ENCODE measurements around the gene ULBP1.
A peak's percentile ranks its signal among the peaks of the same experiment; 100 is the strongest.
"Not testable (repeated sequence)": the region's sequence is repeated elsewhere in the genome, so short reads cannot be mapped to it uniquely, and the experiment has no call there.

ULBP1 gene

GRCh38 chr6:149975400-149975799 lies 11.7 kb downstream of the ULBP1 start:
- DNase-seq (ENCODE audit: low spot score) = no peak

GRCh38 chr6:149977221-149977620 lies 13.5 kb downstream of the ULBP1 start:
- no peak for DNase-seq (ENCODE audit: low spot score)

- peak; percentile 22 for DNase-seq (ENCODE audit: low spot score)
Measured at GRCh38 chr6:149978610-149979009, 14.9 kb downstream of the ULBP1 start.

DNA sequence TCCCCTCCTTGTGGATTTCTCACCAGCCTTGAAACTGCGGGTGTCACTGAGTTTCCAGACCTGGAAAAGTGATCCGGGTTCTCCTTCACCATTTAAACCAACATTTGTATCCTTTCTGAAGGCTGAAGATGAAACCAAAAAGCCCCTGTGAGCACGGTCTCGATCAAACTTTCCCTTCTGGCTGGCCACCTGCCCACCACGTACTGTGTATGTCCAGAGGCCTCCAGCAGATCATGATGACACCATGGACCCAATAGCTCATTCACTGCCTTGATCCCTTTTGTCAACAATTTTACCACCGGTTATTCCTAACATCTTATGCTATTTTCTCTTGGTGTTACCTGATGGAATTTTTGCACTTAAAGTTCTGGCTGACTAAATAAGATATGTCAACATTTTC lies 15.6 kb downstream of the ULBP1 start:
- DNase-seq (ENCODE audit: low spot score) = no peak

DNA sequence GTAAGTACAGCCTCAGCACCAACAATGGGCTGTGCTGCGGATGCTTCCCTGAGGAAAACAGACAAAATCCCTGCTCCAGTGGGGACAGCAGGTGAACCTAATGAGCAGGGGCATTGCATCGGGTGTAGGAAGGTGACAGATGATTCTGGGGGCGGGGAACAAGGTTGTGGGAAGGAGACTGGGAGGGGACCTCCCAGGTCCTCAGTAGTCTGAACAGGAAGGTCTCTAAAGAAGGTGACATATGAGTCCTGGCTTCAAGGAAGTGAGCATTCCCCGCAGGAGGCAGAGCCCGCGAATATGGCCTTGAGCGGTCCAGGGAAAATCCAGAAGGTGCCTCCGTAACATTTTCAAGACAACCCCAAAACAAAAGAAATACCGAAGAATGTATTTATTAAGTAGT lies 19.4 kb downstream of the ULBP1 start:
- DNase-seq (ENCODE audit: low spot score) = no peak

DNA sequence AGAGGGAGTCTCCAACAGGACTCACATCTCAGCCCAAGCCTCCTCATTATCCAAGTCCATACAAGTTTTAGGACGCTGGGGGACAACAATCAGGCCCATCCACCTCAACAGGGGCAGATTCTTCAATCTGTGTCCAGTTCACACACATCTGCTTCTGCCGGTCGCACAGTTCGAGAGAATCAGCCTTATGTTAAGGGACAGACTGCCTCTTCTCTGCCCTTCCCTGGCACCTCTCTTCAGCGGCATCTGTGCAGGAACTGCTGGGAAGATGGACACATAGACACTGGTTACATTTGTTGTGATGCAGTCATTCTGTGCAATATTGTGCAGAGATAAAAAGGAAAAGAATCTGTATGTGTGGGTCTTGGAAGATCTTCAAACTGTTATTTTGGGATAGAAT lies 21.0 kb downstream of the ULBP1 start:
- peak; percentile 53 for DNase-seq (ENCODE audit: low spot score)

DNA sequence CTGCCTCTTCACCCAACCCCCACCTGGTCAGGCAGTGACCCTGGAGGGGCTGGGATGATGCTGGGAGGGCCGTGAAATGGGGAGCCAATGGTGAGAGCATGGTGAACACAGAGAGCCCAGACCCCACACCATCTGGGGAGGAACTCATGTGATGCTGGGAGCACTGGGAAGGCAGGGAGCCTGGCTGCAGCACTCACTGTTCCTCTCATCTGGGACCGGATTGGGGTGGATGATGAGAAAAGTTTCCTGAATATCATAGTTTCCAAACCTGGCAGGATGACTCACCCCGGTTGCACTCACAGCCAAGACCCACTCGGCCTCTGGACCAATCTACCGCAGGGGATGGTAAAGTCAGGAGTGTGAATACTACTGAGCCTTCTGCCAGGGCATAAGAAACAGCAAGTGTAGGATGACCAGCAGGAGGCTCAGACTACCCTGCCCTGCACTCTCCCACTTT lies 21.8 kb downstream of the ULBP1 start:
- peak; percentile 54 for DNase-seq (ENCODE audit: low spot score)

GRCh38 chr6:149987602-149988107 lies 23.9 kb downstream of the ULBP1 start:
- DNase-seq (ENCODE audit: low spot score) = no peak

- DNase-seq (ENCODE audit: low spot score) = peak; percentile 44
Measured at GRCh38 chr6:149988550-149989346, 25.0 kb downstream of the ULBP1 start.

DNA sequence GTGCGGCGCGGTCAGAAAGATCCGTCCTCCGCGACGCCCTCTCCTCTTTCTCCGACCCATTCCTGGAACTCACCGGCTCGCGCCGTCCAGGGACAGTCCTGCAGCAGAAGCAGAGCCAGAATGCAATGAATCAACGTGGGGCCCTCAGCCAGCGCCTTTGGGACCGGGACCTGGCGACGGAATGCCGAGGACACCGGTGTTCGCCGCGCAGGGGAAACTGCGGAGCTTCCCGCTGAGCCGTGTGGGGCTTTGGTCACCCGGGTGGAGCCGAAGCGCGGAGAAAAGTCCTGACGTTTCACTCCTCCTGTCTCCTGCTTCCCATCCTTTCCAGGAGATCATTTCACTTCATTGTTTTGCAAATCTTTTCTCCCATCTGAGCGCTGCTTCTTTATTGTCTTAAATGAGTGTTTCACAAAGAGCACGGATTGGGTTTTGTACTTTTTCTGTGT lies 26.5 kb downstream of the ULBP1 start:
- no peak for DNase-seq (ENCODE audit: low spot score)

DNA sequence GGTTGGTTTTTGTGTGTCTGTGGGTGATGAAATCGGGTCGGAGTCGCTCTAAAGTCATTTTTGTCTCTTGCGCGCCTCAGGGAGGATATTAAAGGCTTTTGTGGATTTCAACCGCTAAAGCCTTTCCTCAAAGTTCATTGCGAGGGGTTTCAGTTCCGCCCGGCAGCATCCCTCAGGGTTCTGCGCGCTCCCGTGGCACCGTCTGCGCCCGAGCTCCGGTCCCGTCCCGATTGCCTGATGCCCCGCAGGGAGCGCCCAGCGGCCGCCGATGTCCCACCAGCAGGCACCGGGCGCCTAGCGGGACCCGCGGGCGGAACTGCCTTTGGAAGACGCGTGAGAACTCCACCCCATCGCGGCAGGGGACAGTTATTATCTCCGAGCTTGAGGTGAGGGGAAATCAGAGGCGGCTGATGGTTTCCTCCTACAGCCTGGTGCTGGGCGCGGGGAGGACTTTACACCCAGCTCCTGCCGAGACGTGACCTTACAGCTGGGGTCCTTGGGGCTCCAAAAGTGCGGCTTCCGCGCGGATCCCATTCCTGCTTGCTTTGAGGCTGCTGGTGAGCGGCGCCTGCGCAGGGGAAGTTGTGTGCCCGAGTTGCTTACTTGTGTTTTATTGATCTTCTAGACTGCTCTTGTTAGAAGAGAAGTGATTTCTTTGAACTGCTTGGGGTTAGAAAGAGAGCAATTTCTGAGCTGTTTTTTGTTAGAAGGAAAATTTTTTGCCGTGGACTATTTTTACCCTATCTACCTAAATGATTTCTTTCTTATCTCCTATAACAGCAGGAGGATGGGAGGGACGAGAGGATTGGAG lies 27.1 kb downstream of the ULBP1 start:
- DNase-seq (ENCODE audit: low spot score) = no peak

GRCh38 chr6:149991472-149991795 lies 27.7 kb downstream of the ULBP1 start:
- DNase-seq (ENCODE audit: low spot score) = not testable (repeated sequence)

DNA sequence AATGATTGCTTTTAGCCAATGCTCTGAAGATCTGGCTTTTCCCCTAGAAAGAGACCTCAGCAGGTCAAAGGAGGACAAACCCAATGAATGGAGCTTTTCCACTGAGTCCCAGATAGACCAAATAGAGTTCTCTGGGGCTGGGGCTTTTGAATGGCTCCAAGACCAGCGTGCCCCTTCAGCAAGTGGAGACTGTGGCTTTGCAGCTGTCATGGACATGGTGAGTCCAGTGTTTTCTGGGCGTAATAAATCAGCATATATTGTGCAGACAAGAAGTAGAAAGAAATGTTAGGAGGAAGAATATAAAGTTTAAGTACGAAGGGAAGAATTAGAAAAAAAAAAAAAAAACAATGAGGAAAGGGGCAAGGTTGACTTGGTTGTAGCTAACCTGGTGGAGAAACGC lies 28.1 kb downstream of the ULBP1 start:
- no peak for DNase-seq (ENCODE audit: low spot score)

- DNase-seq (ENCODE audit: low spot score) = no peak
Measured at GRCh38 chr6:149995235-149995750, 31.6 kb downstream of the ULBP1 start.

- no peak for DNase-seq (ENCODE audit: low spot score)
Measured at GRCh38 chr6:149995971-149996370, 32.2 kb downstream of the ULBP1 start.

DNA sequence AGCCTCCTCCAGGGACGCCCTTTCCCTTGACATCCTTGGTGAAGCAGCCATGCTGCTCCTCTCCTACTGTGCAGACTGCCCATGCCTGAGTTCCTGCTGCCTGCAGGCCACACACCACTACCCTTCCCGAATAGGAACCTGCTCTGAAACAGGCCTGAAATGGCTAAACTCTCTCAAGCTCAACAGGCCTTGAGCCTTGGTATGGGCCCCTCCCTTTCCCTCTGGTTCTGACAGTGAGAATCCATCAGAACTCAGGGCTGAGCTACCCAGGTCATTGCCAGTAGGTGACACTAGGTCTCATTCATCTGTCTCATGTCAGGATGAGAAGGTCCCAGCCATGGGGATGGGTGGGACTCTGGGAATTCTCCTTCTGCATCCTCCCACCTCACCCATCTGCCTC lies 35.9 kb downstream of the ULBP1 start:
- DNase-seq (ENCODE audit: low spot score) = no peak

GRCh38 chr6:150001295-150002008 lies 37.7 kb downstream of the ULBP1 start:
- DNase-seq (ENCODE audit: low spot score) = no peak

DNA sequence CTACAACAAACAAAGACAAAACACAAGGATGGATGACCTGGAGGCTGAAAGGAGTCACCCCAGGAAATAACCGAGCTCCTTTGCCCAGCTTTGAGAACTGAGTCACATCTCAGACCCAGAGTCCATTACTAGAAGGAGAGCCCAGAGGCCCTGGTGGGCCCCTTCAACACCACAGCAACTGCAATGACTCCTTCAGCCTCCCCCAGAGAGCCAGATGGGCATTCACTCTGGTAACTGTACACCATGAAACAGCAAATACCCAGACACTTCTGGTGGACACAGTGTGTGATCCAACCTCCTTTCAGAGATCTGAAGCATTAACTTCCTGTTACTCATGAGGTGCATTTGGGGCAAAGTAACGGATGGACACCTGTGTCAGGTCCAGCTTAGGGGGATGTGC lies 39.0 kb downstream of the ULBP1 start:
- DNase-seq (ENCODE audit: low spot score) = no peak

GRCh38 chr6:150003599-150003998 lies 39.9 kb downstream of the ULBP1 start:
- not testable (repeated sequence) for DNase-seq (ENCODE audit: low spot score)

DNA sequence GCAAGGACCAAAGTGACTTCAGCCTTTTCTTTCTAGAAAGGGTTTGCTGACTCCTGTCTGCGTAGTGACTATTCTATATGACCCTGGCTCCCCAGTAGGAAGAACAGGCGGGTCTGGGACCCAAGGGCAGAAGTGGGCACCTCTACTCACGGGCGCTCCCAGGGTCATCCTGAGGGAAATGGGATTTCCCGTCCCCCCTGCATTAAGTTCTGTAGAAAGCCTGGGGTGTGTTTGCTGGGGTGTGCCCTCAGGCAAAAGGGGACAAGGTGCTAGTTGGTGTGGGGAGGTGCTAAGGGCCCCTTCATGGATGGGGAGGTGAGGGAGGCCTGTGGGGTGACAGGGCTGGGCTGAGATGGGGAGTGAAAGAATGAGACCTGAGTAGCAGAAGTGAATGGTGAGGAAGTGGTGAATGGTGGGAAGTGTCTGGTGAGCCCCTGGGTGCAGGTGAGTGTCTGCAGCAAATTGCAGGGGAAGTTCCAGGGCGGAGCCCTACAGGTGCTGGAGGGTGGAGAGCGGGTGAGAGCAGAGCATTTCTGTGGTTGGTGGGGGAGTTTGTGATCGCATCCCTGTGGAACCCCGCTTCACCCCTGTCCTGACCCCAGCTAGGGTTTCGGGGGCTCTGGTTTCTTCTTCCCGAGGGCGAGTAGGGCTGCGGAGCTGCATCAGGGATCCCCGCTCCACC lies 40.5 kb downstream of the ULBP1 start:
- DNase-seq (ENCODE audit: low spot score) = no peak

Data from left forelimb (tissue), 1 donor.